Measurements from ENCODE around the gene THG1L. TPM values are rescaled to one million over a fixed set of nuclear protein-coding genes. Genes with fewer than 3 reads are reported as not detected.

Gene THG1L
- total and polyA plus RNA-seq, 2 experiments from 2014 or later: 7.5 to 10.2 TPM

DNA sequence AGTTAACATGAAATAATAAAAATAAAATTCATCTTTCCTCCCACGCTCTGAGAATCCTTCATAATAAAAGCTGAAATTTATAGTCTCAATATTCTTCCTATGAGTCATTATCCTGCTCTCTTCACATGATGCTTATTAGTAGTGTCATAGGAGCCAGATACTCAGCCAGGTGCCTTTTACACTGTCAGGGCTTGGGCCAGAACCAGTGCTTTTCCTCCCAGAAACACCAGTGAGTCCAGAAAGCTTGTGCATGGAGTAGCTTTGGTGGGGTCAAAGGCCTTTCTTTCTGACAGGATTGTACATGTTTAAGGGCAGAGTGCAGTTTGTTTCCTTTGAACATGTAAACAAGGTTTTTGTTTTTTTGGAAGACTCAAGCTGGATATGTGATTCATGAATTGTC is 19.1 kb downstream of the THG1L start:
- Histone ChIP-seq H3K9me2 (replicated peaks; ENCODE audit: insufficient read depth) (no peaks in the 10 kb centered on the region), H3K9me3 (ENCODE audit: low read depth) (no peaks in the 10 kb centered on the region), H3K27ac (no peak overlapping the region), H3K4me2 (no peak overlapping the region), H3K79me2 (peaks cover 8% of the 10 kb centered on the region), H3K36me3 (replicated peaks; ENCODE audit: insufficient read depth, low read depth) (no peaks in the 10 kb centered on the region), H4K20me1 (ENCODE audit: insufficient read depth, poor library complexity, severe bottlenecking) (peaks cover 3% of the 10 kb centered on the region), H3K4me3 (no peak overlapping the region), H3K4me1 (ENCODE audit: insufficient read depth) (no peaks in the 10 kb centered on the region), H3K27me3 (no peaks in the 10 kb centered on the region), H2AFZ (no peak overlapping the region)
- TF ChIP-seq EZH2phosphoT487 (IDR thresholded peaks at IDR 0.05; ENCODE audit: low read depth, severe bottlenecking, unreplicated experiment) (no peak), EZH2 (IDR thresholded peaks at IDR 0.05; ENCODE audit: borderline replicate concordance) (no peak)
- TF ChIP-seq, protein P1, sequence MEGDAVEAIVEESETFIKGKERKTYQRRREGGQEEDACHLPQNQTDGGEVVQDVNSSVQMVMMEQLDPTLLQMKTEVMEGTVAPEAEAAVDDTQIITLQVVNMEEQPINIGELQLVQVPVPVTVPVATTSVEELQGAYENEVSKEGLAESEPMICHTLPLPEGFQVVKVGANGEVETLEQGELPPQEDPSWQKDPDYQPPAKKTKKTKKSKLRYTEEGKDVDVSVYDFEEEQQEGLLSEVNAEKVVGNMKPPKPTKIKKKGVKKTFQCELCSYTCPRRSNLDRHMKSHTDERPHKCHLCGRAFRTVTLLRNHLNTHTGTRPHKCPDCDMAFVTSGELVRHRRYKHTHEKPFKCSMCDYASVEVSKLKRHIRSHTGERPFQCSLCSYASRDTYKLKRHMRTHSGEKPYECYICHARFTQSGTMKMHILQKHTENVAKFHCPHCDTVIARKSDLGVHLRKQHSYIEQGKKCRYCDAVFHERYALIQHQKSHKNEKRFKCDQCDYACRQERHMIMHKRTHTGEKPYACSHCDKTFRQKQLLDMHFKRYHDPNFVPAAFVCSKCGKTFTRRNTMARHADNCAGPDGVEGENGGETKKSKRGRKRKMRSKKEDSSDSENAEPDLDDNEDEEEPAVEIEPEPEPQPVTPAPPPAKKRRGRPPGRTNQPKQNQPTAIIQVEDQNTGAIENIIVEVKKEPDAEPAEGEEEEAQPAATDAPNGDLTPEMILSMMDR (IDR thresholded peaks at IDR 0.05; ENCODE audit: poor library complexity): no peak
- DNase-seq (ENCODE audit: low spot score): no peak
- WGBS (ENCODE audit: low lambda C conversion rate, missing lambda C conversion rate): 92% methylated on average over 1 of the region's 1 CpG

DNA sequence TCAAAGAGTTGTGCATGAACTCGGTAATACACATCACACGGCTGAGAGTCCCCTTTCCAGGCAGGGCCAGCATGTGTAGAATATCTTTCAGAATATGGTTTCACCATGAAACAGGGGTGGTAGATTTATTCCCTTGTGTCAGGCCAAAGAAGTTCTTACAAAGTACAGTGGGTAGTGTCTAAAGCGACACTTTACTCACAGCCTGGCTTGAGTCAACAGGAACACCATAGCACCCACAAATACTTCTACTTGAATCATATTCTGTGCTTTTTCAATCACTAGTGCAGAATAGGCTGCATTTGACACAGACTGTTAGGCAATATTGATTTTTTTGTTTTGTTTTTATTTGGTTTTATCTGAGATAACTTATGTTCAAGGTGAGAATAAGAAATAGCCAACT is 24.9 kb downstream of the THG1L start:
- Histone ChIP-seq H3K27me3 (no peaks in the 10 kb centered on the region), H3K27ac (no peak overlapping the region), H3K79me2 (no peaks in the 10 kb centered on the region), H3K36me3 (replicated peaks; ENCODE audit: insufficient read depth, low read depth) (no peaks in the 10 kb centered on the region), H3K4me1 (ENCODE audit: insufficient read depth) (no peaks in the 10 kb centered on the region), H3K9me3 (ENCODE audit: low read depth) (no peaks in the 10 kb centered on the region), H3K9me2 (replicated peaks; ENCODE audit: insufficient read depth) (no peaks in the 10 kb centered on the region), H2AFZ (no peak overlapping the region), H3K4me3 (no peak overlapping the region), H3K4me2 (no peak overlapping the region), H4K20me1 (ENCODE audit: insufficient read depth, poor library complexity, severe bottlenecking) (no peaks in the 10 kb centered on the region)
- DNase-seq (ENCODE audit: low spot score): no peak
- 92% methylated on average over 3 of the region's 3 CpGs for WGBS (ENCODE audit: low lambda C conversion rate, missing lambda C conversion rate)
- TF ChIP-seq EZH2 (IDR thresholded peaks at IDR 0.05; ENCODE audit: borderline replicate concordance): no peak
- TF ChIP-seq EZH2phosphoT487 (IDR thresholded peaks at IDR 0.05; ENCODE audit: low read depth, severe bottlenecking, unreplicated experiment): no peak
- TF ChIP-seq, protein P1 (IDR thresholded peaks at IDR 0.05; ENCODE audit: poor library complexity): no peak

DNA sequence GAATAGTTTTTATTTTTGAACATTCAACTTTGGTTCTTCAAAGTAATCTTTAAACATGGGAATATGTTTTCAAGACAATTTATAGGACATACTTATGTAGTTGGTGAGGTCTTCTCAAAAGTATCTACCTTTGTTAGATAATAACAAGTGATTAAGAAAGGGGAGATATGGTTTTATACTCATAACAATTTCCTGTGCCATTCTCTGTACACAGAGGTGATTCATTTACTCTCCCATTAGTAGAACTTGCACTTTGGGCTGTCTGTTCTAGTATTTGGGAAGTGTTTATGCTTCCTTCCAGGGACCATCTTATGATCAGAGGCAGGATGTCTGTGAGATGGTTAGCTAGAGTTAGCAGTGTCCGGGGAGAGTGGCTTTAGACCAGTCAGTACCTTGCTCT is 27.5 kb downstream of the THG1L start:
- 69% methylated on average over 1 of the region's 1 CpG for WGBS (ENCODE audit: low lambda C conversion rate, missing lambda C conversion rate)
- H3K36me3 ChIP-seq (replicated peaks; ENCODE audit: insufficient read depth, low read depth): no peaks in the 10 kb centered on the region
- DNase-seq (ENCODE audit: low spot score): no peak

More for the DNA sequence above, 27.5 kb downstream of the THG1L start:
- no peak for TF ChIP-seq EZH2 (IDR thresholded peaks at IDR 0.05; ENCODE audit: borderline replicate concordance)
- no peak for TF ChIP-seq EZH2phosphoT487 (IDR thresholded peaks at IDR 0.05; ENCODE audit: low read depth, severe bottlenecking, unreplicated experiment)
- TF ChIP-seq, protein P1 (IDR thresholded peaks at IDR 0.05; ENCODE audit: poor library complexity): no peak
- Histone ChIP-seq H3K4me2 (no peak overlapping the region), H3K4me1 (ENCODE audit: insufficient read depth) (no peaks in the 10 kb centered on the region), H3K27me3 (no peaks in the 10 kb centered on the region), H4K20me1 (ENCODE audit: insufficient read depth, poor library complexity, severe bottlenecking) (no peaks in the 10 kb centered on the region), H3K79me2 (no peaks in the 10 kb centered on the region), H3K9me2 (replicated peaks; ENCODE audit: insufficient read depth) (no peaks in the 10 kb centered on the region), H3K27ac (no peak overlapping the region), H3K4me3 (no peak overlapping the region), H2AFZ (no peak overlapping the region), H3K9me3 (ENCODE audit: low read depth) (no peaks in the 10 kb centered on the region)

Data from hepatocyte (in vitro differentiated cells).